Embryonic facial prominence (tissue), 1 donor: ENCODE measurements around the gene TCAF1.
"Not testable (repeated sequence)": the region's sequence is repeated elsewhere in the genome, so short reads cannot be mapped to it uniquely, and the experiment has no call there.

ENCODE experiments used
- DNase-seq: peaks from one replicate; pipeline ENCODE4 v3.0.0-alpha.2; 2016; ENCODE audit errors: extremely low spot score

Gene TCAF1

GRCh38 chr7:143855443-143855842, 46.5 kb downstream of the TCAF1 start:
- not testable (repeated sequence) for DNase-seq

DNA sequence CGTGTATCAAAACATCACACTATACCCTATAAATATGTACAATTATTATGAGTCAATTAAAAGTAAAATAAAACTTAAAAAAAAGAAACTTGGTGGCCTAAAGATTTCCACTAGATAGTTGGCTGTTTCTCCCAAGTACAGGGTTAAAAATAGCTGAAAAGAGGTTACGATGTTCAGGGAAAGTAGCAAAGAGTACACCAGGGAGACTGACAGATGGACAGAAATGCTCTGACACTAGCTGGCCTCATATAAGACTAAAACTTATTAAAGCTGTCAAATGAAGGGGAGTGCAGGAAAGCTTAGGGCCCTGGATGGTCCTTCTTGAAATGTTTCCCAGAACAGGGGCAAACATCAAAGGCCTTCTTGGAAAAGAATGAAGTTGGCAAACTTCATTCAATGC, 51.3 kb downstream of the TCAF1 start:
- DNase-seq, result no peak

DNA sequence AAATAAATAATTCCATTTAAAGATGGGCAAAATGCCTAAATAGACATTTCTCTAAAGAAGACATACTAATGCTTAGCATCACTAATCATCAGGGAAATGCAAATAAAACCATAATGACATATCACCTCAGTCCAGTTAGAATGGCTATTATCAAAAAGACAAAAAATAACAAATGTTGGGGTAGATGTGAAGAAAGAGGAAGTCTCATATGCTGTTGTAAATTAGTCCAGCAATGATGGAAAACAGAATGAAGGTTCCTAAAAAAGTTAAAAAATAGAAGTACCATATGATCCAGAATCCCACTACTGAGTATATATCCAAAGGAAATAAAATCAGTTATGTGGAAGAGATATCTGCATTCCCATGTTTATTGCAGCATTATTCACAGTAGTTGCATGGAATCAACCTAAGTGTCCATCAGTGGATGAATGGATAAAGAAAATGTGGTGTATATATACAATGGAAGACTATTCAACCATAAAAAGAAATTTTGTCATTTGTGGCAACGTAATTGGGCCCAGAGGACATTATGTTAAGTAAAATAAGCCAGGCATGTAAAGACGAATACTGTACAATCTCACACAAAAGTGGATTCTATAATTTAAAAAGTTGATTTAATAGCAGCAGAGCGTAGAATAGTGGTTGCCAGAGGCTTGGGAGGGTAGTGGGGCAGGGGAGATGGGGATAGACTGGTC, 52.0 kb downstream of the TCAF1 start:
- DNase-seq, result no peak

GRCh38 chr7:143848192-143848591, 53.8 kb downstream of the TCAF1 start:
- no peak for DNase-seq

- no peak for DNase-seq
These were observed 55.3 kb downstream of the TCAF1 start for GRCh38 chr7:143846692-143847091.

- not testable (repeated sequence) for DNase-seq
These were observed 60.3 kb downstream of the TCAF1 start for GRCh38 chr7:143841696-143842095.

DNA sequence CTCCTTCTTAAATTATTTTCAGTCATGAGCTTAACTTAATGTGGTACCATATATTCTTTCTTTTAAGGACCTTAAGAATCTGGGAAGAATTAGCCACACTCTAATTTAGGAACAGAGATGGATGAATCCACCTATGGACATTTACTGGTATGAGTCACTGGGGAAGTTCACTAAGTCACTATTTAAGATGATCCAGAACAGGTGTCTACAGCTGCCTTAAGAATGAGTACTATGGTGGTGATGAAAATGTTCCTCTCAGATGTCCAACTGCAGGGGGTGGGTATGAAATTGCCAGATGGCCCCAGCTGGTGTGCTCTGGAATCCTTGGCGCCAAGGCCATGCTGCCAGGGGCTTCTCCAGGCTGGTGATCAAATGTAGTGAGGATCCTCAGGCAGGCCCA, 61.9 kb downstream of the TCAF1 start:
- DNase-seq, result not testable (repeated sequence)

DNA sequence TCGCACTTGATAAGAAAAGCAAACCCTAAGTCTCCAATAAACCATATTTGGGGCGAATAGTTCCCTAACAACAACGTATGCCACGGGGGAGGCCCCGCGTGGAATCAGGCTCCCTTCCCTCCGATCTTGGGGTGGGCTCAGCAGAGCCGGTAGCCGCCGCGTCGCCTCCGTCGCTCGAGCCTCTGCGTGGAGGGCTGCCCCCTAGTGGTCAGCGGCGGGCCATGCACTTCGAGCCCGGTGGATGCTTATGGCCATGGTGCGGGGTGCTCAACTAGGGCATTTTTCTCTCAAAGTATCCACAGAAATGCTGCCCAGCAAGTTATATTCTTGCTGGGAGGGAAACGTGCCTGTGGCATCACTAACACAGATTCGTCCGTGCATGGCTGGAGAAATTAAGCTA, 64.8 kb downstream of the TCAF1 start:
- not testable (repeated sequence) for DNase-seq

GRCh38 chr7:143836622-143837021, 65.4 kb downstream of the TCAF1 start:
- not testable (repeated sequence) for DNase-seq

DNA sequence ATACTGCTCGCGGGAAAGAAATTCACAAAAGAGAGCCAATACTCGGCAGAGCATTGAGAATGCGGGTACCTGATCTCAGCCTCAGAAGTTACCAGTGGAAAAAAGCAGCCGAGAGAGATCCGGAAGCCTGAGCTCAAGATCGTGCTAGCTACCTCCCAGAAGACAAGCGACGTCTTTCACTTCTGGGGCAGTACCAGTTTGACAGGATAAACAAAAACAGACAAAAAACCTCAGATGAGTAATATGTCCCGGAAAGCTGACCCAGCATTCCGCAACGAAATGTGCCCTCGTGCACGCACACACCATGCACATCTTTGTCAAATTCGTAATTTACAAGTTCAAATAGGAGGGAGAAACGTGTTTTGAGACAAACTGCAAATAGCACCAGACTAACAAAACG, 65.9 kb downstream of the TCAF1 start:
- not testable (repeated sequence) for DNase-seq

DNA sequence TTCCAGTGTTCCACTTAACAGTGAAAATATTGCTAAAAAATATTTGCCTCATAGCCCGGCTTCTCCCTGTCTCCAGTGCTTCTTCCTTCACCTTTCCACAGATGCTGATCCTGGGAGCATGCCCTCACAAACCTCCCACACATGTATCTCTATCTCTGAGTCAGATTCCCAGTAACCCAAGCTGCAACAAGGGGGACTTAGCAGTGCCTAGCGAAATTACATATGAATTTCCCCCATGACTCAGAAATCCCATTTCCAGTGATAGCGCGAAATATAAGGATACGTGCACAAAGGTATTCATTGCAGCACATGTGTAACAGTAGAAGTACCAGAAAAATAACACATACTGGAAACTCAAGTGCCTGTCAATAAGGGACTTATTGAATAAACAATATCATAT, 75.4 kb downstream of the TCAF1 start:
- DNase-seq, result not testable (repeated sequence)

DNA sequence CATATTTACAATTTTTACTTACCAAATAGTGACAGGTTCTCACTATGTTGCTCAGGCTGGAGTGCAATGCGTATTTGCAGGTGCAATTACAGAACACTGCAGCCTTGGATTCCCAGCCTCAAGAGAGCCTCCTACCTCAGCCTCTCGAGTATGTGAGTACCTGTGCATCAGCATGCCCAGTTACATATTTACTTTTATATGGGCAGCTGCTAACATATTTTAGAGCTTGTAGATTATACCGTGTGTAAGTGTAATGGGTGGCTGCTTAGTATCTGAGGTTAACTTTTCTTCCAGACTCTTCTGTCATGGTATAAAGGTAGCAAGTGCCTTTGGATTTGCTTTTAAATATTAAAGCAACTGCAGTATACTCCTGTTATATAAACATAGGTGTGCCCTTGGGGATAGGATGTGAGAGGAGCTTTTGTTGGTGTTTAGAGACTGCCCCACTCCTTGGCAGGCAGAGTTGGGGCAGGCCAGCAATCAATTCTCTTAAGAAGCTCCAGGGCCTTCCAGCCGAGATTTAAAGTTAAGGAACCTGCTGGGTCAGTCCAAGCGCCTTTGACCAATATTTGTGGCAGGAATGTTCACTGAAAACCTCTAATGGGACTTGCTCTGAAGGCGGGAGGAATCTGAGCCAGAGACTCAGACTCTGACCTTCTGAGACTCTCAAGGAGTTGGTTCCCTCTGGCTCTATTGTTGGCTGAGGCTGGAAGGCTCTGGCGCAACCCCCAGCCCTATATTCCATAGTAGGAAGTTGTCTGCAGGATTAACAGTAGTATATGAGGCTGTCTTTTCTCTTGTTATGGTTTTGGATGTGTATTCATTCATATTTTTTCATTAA, 77.5 kb downstream of the TCAF1 start:
- DNase-seq, result not testable (repeated sequence)

DNA sequence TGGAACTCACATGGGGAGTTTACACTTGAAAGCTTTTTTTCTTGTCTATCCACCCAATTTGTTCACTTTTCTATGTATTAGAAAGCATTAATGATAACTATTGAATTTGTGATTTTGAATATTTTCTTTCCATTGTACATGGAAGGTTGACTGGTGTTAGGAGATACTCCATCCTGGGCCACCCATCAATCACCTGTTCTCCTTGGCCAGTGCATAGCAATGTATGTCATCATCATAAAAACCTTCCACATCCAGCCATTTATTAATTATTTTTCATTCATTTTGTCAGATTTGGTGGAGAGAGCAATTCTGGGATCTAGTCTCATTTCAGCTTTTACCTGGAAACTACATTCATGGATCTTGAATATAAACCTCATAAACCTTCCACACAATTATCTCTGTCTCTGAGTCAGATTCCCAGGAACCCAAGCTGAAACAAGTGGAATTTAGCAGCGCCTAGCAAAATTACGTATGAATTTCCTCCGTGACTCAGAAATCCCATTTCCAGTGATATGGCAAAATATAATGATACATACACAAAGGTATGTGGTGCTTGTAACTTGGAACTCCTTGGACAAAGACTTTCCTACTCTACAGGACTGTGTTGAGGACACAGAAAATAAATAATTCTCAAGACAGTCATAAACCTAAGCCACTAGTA, 78.2 kb downstream of the TCAF1 start:
- DNase-seq, result not testable (repeated sequence)

- DNase-seq, result not testable (repeated sequence)
These were observed 80.3 kb downstream of the TCAF1 start for GRCh38 chr7:143821392-143822277.

GRCh38 chr7:143817873-143818272, 84.1 kb downstream of the TCAF1 start:
- not testable (repeated sequence) for DNase-seq

GRCh38 chr7:143816471-143817133, 85.4 kb downstream of the TCAF1 start:
- DNase-seq, result not testable (repeated sequence)

- not testable (repeated sequence) for DNase-seq
These were observed 91.3 kb downstream of the TCAF1 start for GRCh38 chr7:143810639-143811038.

DNA sequence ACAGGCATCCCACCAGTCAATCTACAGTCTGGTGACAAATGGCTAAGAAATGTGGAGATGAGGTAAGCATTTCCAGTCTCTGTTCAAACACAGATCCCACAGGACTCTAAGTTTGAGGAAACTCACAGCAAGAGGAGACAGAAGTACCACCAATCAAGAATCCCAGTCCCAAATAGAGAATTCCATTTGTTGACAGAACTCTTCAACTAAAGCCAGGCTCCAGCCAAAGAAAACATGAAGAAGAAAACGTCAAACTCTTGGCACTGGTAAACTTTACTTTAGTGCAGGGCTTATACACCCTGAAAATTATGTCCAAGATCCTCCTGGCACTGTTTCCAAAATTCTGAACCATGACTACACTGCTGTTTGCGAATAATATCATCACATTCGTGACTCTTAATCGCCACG, 95.3 kb downstream of the TCAF1 start:
- not testable (repeated sequence) for DNase-seq
